H1 (cell line): ENCODE results near the gene DSCAM. TPM values are rescaled to one million over a fixed set of nuclear protein-coding genes. Genes with fewer than 3 reads are reported as not detected.

Experiments used
- KDM5A ChIP-seq: fragments of 200-600 bp; IDR thresholded peaks from 2 replicates; pipeline ENCODE4 v1.7.1; 2012; ENCODE audit warnings: mild to moderate bottlenecking, low read length, inconsistent platforms, mixed read lengths
- PHF8 ChIP-seq: fragments of 200-600 bp; sonication (generic); conservative IDR thresholded peaks from 2 replicates; pipeline ENCODE4 v1.7.1; 2012; ENCODE audit warnings: low read depth, mild to moderate bottlenecking, inconsistent platforms, low read length, moderate library complexity
- SIN3A ChIP-seq, 2 experiments: IDR thresholded peaks in 1 of 2; conservative IDR thresholded peaks in 1 of 2; 2 replicates each; pipeline ENCODE4 v1.6.1; 2011 to 2012; ENCODE audit warnings: low read length in 2 of 2, improper control_type of control experiment in 1 of 2, low read depth in 1 of 2, mild to moderate bottlenecking in 1 of 2
- polyA plus RNA-seq, 7 experiments: library from polyadenylated mRNA; depleted of rRNA in 3 of 7; stranded (reverse) in 5 of 7; unstranded in 2 of 7; fragments of >200 nt in 5 of 7; fragments of 200-250 nt in 2 of 7; gene quantifications; 1 replicate in 5 of 7; 2 replicates in 1 of 7; 4 replicates in 1 of 7; pipeline versions ENCODE4 v1.2.1 to v1.2.3, GENCODE V29; 2011 to 2013; ENCODE audit warnings: missing spikeins in 2 of 7, mixed read lengths in 2 of 7
- total RNA-seq: library from RNA; stranded (reverse); fragmentation: NEBNext Ultra II Directional; extraction: Animal tissue kit (Norgen Biotek cat#: 25700); gene quantifications from 2 replicates; pipeline ENCODE4 v1.2.1, GENCODE V29; 2021

Gene DSCAM
- total and polyA plus RNA-seq, 2 of the 8 experiments (the other 6 are each of a cell fraction or from before 2014, with no cell fraction given): 0.02 to 0.15 TPM

DNA sequence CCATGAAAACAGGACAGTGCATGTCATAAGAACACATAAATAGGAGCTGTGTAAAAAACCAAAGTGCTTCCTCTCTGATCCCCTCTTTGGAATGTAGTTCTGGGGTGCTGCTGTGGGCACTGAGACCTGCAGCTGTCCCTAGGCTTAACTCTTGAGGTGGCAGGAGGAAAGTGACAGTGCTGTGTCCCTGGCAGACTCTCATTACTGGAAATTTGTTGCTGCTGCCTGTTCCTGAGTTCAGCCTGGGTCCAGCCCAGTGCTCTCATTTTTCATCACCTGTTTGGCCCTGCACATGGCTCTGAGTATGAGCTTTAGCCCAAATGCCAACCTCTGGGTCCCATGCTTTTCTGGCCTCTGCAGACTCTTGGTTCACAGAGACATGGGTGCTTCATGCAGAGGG, 329.3 kb downstream of the DSCAM start (continued):
- TF ChIP-seq SIN3A (conservative IDR thresholded peaks at IDR 0.05 in 1 of 2, IDR thresholded peaks at IDR 0.05 in 1 of 2; ENCODE audit: low read depth in 1 of 2, low read length in 2 of 2) (no peak), PHF8 (no peak), KDM5A (no peak)
- TF ChIP-seq, all 59 proteins: peak for 0
